A172 (cell line): ENCODE data around the gene FGF3. TPM values are rescaled to one million over a fixed set of nuclear protein-coding genes. Genes with fewer than 3 reads are reported as not detected.

Experiments used
- DNase-seq: peaks from one replicate; pipeline ENCODE4 v3.0.0-alpha.2; 2015; ENCODE audit warnings: low spot score
- total RNA-seq: library from RNA; depleted of rRNA; stranded (reverse); fragments of >200 nt; shearing (Covaris generic); gene quantifications from 2 replicates; pipeline ENCODE4 v1.2.3, GENCODE V29; 2014

Gene FGF3
- total RNA-seq, 1 experiment from 2014 or later, result not detected

DNA sequence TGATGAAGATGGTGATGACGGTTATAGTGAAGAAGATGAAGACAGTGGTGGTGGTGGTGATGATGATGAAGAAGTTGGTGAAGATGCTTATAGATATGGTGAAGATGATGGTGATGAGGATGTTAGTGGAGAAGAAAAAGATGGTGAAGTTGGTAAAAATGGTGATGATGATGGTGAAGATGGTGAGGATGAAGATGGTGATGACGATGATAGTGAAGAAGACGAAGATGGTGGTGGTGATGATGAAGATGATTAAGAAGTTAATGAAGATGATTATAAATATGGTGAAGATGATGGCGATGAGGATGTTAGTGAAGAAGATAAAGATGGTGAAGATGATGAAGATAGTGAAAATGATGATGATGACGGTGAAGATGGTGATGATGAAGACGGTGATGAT, 25.2 kb upstream of the FGF3 start:
- no peak for DNase-seq

DNA sequence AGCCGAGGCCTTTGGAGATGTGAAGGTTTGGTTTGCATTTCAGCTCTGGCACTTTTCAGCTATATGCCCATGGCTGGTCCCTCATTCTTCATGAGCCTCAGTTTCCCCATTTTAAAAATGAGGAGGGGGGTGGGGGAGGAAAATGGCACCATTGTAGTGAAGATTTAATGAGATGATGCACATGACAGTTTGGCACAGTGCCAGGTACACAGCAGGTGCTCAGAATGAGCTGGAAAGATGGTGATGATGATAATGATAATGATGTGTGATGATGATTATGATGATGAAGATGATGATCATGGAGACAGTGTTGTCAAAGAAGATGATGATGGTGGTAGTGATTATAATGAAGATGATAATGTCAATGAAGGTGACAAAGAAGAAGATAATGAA, 24.3 kb upstream of the FGF3 start:
- no peak for DNase-seq

DNA sequence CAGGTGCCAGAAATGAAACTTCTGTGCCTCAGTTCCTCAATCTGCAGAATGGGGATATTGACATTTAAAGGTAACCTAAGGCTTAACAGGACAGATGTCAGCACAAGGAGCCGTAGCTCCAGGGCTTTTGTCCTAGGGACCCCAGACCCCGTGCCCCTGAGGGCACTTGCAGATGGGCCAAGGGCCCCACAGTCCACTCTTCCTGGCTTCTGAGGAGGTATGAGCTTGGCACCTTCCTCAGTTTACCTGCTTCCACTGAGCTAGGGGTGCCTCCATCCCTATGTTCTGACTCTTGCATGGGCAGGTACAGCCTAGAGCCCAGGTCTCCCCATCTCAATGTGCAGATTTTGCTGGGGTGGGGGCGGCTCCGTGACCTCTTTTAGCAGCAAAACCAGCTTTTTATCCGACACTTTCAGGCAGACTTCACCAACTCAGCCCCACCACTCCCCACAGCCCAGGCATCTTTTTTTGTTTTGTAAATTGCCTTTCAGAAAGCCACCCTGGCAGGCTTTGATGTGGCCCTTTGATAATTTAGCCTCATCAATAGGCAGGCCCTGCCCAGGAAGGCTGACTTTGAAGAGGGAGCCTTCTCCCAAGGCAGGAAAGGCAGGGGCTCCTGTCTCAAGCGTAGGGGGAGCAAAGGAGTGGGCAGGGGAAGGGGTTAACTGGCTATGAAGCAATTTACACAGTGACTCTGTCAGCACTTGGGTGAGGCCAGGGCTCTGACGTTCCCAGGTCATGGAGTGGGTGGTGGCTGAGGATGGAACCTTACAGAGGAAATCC, 23.7 kb upstream of the FGF3 start:
- DNase-seq, result no peak

DNA sequence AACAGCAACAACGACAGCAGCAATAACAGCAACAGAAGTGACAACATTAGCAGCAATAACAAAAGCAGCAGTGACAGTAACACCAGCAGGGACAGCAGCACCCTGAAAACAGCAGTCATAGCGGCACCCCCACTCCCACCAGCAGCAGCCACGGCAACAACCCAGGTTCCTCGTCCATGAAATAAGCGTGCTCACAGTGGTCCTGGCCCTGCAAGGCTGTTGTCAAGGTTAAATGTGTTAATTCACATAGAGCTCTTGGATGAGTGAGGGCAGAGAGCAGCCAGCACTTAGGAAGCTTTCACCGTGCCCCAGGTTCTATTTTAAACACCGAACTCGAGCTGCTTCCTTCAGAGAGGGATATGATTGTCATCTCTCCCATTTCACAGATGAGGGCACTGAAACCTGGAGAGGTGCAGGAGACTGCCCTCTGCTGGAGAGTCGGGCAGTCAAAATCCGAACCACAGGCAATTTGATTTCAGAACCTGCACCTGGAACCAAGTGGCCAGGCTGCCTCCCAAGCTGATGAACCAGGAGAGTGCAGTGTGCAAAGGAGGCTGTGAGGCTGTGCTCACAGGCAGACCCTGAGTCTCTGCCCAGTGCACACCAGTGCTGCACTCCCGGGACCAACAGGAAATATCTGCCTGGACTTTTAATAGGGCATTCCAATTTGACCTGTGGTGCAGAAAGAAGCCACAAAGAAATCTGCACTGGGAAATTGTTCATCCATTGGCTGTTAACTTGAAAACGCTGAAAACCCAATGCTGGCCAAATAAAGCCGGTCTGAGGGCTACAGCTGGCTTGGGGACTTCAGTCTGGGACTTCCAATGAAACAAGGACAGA, 22.9 kb upstream of the FGF3 start:
- DNase-seq, result no peak

DNA sequence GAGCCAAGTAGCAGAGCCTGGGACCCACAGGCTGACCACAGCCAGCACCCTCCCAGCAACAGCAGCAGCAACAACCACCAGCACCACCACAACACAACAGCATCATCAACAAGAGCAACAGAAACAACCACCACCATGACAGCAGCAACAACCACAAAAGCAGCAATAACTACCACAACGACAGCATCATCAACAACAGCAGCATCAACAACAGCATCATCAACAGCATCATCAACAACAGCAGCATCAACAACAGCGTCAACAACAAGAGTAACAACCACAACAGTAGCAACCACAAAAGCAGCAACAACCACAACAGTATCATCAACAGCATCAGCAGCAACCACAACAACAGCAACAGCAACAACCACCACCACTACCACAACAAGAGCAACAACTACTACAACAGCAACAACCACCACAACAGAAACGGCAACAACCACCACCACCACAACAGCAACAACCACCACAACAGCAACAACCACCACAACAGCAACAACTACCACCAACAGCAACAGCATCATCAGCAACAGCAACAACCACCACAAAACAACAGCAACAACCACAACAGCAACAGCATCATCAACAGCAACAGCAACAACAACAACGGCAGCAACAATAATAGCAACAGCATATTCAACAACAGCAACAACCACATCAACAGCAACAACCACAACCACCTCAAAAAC, 22.1 kb upstream of the FGF3 start:
- no peak for DNase-seq

DNA sequence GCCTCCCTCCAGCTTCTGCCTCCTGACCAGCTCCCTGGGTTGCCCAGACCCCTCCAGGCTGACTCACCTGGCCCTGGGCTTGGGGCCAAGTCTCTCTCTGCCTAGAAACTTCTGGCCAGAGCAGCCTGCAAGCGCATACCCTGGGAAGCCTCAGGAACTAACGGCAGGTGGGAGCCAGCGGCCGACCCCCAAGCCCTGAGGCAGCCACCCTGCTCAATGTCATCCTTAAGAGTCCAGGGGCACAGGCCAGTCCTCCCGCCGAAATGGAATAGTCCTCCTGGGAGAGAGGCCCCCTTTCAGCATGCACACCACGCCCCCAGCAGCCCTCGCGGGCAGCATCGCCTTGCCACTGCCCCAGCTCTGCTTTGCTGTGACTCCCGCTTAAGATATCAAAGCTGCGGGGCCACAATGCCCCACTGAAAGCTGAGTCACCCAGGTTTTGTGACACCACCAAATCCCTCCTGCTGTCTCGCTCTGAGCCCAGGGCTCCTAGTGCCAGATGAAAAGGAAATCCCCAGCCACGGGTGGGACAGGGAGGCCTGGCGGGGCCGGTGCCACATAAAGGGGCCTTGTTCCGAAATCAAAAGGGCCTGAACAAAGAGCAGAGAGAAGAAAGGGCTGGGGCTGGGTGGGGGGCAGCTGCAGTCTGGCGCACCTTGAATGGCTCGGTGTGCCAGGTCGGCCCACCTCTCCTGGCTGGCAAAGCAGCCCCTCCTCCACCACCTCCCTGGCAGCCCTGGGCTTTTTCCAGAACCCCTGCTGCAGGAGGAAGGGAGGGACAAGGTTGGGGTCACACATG, 21.4 kb upstream of the FGF3 start:
- peak; percentile 80 for DNase-seq

DNA sequence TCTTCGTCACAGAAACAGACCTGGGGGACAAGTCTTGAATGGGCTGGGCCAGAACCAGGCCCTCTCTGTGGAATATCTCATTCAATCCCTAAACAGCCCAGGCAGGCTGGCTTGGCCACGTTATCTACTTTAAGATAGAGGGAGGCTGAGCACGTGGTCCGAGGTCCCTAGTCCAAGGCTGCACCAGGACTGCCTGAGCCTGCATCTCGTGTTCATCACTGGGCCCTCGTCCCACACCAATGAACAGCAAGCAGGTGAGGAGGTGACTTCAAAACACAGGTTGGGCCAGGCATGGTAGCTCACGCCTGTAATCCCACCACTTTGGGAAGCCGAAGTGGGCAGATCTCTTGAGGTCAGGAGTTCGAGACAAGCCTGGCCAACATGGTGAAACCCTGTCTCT, 20.3 kb upstream of the FGF3 start:
- no peak for DNase-seq

DNA sequence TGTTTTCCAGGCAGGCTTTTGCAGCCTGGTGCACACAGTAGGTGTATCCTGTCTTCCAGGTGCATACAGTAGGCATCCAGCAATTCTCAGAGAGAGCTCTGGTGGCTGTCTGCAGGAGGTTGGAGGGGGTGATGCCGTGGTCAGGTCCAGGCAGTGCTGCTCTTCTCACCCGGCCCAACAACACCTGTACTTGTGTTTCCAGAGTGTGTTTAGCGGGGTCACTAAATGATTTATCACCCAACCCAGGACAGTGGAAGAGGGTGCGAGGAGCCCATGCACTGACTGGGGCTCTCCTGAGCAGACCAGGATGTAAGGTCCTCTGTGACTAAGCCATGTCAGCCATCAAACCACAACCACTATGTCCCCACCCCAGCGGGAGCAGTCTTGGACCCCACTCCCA, 18.6 kb upstream of the FGF3 start:
- no peak for DNase-seq

DNA sequence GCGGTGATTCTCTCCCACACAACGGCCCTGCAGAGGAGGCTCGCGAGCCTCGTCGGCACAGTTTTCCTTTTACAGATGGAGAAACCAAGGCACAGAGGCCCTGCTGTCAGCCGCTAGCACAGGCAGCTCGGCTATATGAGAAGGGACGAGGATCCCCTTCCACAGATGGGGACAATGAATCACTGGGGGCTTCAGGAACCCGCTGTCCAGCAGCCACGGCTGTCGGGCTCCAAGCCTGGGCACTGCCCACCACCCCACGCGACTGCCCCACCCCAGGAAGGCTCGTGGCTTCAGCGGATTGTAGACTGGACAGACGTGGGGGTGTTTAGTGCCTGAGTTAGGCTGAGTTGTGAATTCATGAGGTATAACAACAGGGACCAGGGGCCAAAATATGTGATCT, 17.2 kb upstream of the FGF3 start:
- DNase-seq, result no peak

DNA sequence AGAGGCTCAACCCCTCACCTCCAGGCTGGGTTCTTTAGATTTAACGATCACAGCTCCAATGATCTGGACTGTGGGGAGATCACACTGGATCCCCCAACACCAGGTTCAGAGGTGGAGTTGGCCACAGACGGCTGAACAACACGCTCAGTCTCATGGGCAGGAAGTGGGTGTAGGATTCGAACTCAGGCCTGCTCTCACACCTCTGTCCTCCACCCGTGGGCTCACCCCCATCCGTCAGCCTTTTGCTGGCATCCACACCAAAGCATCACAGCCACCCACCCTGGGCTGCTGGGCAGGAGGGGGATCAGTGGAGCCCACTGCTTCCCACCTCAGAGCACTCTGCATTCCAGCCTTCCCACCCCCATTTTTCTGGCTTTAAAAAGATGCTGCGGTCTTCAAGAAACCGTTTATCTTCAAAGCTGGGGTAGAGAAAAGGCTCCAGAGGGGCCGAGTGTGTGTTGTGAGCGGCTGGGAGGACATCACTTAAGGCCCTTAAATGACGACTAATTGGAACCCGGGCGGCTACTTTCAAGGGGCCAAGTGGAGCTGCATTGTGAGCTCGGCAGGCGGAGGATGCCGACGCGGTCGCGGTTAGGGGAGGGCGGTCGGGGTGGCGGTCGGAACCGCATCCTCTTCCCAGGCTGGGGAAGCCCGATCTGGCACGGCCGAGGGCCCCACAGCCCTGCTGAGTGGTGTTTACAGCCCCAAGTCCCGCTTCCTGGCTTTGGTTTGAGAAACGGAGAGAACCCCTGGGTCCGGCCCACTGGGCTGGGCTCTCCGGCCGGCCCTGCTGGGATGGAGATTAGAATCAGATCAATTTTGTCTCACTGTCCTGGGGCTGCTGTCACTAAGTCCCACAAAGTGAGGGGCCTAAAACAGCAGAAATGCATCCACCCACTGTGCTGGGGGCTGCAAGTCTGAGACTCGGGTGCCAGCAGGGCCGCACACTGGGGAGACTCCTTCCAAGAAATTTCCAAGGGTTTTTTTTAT, 15.9 kb upstream of the FGF3 start:
- DNase-seq, result no peak

DNA sequence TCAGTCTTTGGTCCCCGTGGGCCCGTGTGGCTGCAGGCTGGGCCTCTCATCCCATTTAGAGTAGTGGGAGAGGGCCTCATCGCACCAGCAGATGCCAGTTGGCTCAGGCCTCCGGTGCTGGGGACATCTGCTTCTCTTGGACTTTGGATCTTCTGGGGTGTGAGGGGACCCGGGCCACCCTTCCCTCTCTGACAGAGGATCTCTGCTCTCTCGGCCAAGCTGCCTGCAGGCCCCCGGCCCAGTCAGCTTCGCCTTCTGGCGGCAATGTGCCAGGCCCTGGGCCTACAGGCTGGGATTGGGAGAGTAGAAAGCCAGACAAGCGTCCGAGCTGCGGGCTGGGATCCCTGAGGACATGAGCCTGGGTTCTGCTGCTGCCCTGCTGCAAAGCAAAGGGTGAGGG, 15.0 kb upstream of the FGF3 start:
- DNase-seq, result no peak

DNA sequence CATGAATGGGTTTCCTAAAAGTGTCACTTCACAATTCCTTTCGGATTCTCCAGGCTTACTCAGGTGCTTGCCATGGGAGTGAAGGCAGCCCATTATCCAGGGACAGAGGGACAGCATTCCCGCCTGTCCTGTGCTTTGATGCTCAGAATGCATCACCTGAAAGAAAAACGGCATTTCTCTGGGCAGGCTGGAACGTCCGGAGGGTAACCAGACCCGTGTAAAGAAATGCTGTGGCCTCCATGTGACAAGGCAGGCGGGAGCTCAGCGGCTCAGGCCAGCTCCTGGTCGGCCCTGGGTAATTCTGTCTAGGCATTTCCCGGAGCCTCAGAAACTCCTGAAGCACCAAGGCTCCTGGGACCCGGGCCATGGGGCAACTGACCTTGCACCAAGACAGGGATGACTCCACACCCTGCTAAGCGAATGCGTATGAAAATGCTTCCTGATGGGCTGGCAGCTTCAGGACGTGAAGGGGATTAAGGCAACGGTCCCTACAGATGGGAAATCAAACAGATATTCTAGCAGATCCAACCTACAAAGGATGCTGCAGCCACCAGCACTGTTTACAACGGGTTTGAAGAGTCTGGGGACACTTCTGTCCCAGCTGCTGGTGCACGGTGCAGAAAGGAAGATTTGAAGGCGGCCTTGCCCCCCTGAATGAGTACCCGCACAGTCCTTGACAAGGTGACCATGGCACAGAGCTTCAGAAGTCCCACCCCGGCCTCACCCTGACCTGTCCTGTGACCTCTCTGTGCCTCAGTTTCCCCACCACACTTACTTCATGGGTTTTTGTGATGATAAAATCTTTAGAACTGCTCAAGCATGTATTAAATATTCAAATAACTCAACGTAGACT, 13.6 kb upstream of the FGF3 start:
- no peak for DNase-seq

DNA sequence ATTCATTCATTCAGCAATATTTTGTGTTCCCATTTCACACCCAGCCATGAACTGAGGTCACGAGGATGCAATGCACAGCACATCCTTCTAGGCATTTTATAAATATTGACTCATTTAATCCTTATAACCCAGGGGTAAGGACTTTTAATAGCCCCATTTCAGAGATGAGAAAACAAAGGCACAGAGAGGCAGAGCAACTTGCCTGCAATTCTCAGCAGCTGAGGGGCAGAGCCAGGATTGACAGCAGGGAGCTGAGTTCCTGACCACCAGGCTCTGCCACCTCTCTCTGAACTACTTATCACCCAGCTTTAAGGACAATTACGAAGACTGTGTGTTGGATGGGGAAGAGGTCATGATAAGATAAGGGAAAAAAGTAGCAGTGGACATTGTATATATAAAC, 12.8 kb upstream of the FGF3 start:
- no peak for DNase-seq

DNA sequence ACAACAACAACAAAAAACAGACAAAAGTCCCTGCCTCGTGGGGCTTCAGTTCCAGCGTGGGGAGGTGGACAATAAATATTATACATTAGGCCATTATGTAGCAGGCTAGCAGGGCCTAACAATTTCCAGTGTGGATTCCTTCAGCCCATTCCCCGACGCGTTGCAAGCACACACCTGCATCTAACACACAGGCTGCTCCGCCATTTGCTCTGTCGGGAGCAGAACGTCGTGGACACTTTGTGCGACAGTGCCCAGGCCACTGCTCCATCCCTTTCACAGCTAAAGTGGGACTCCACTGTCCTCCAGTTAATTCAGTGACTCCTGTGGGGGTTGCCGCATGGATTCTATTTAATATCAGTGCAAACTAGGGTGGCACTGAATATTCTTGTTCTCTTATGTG, 10.9 kb upstream of the FGF3 start:
- no peak for DNase-seq

DNA sequence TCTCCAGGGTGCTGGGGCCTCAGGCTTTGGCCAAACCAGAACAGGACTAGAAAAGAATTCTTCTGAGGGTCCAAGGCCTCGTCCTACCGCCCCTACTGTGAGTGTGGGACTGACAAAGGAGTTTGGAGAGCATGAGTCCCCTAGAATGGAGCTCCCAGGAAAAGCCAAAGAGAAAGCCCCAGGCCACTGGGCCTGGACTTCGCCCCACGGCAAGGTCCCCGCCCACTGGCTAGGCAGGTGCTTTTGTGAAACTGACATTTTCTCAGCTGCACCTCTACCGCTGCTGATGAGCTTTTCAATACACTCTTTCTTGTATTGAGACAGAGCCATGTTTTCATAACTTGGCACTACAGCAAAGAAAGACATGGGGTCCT, 9.7 kb upstream of the FGF3 start:
- DNase-seq, result no peak

DNA sequence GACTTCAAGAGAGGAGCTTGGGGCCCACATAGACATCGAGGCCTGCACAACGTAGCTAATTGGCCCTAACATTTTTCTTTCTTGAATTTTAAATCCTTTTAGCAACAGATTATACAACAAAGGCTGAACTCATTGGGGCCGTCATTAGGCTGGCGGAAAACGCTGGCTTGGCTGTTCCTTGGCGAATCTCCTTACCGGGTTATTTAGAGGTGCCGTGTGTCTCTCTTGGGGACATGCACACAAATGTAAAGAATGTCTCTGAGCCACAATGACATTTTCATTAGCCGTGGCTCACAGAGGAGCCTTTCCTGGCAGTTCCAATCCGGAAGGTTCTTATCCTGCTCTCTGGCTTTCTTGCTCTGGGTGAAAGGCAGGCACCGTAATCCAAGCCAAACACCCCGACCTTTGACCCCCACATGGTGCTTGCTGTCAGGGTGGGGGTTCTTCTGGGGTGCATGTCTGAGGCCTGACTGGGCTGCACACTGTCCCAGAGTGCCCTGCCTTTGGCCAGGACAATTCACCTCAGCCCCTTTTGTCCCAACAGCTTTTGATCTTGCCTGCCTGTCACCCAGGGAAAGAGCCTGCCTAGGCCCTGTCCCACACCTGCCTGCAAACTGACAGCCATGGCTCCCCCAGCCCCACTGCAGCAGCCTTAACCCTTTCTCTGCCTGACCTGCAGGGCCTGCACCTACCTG, 9.2 kb upstream of the FGF3 start:
- DNase-seq, result no peak

DNA sequence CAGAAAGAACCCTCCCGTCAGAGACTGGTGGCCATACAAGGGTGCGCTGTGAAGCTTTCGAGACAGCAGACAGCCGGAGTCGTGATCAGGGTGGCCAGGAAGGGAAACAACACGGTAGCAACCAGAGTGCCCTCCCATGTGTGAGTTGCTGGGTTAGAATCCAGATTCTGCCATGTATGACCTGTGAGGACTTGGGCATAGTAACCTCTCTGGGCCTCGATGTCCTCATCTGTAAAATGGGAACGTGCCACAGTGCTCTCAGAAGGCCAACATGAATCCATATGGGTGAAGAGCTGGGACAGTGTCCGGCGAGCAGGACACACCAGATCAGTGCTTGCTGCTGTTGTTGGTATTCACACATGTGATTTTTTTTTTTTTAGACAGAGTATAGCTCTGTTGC, 7.6 kb upstream of the FGF3 start:
- DNase-seq, result no peak

DNA sequence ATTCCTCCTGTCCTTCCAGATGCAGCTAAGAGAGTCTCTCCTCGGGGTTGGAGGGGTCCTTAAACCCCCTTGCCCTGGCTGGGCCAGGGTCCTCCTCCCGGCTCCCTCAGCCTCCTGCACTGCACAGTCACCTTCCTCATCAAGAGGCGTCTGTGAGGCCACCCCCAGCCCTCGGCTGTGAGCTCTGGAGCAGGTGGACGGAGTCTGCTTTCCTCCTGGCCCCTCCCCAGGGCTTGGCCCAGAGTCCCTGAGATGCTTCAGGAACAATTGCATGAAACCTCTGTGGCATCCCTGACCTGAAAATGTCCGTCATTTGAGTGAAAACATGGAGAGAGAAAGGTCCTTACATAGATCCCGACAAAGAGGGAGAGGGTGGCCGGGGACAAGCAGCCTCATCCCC, 6.7 kb upstream of the FGF3 start:
- DNase-seq, result no peak
